ENCODE data around the gene NVL. TPM values are rescaled to one million over a fixed set of nuclear protein-coding genes. Genes with fewer than 3 reads are reported as not detected.

NVL gene
- polyA plus RNA-seq, 6 donors from 2014 or later = 12.0 to 34.4 (median 22.2) TPM

DNA sequence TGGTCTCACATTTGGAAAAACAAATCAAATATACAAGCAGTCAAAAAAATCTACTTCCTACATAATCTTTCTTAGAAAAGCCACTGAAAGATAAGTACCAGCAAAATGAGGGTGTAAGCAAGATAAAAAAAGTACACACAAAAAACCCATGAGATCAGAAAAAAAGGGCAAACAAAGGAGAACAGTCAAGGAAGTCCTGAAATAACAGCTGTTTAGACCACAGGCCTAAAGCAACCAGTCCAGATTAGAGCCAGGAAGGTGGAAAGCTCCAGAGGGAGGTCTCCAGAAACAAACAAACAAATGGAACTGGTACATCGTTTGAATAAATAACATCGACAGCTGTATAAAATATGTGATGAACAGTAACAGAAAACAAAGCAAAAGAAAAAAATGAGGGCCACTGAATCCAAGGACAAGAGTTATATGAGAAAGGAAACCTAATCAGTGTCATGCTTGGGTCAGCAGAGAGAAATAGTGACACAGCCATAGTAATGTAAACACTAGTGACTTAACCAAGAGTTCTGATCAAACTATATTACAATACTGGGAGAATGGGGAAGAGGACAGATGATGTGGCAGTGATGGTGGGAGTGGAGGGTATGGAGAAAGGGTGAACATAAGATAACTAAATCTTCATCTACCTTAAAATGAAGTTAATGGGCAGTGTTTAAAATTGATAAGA, 67.5 kb downstream of the NVL start:
- ATAC-seq (ENCODE audit: low read depth in 2 of 2) = no peak
- Mint-ChIP-seq H3K27me3 (no peaks in the 10 kb centered on the region), H3K27ac (peak overlapping the region in 4 of 6 donors; percentile 16 to 88 (median 52)), H3K4me3 (no peak overlapping the region), H3K36me3 (peaks cover 3 to 16% of the 10 kb centered on the region in 2 donors), H3K9me3 (no peaks in the 10 kb centered on the region), H3K4me1 (peaks cover 12 to 16% (median 14%) of the 10 kb centered on the region in 3 donors)
- DNase-seq = no peak

DNA sequence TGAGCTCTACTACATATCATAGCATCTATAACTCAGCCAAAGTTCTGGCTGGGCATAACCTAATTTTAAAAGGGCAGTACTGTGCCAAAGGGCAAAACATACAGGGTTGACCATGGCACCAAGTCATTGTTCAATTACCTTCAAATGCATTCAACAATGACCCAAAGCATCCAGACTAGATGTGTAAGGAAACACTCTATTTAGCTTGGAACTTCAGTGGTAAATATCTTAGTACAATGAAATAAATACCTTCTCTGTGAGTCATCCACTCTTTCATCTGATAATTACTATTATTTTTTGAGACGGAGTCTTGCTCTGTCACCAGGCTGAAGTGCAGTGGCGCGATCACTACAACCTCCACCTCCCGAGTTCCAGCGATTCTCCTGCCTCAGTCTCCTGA, 70.0 kb downstream of the NVL start:
- DNase-seq (no peak), ATAC-seq (ENCODE audit: low read depth in 2 of 2) (no peak)
- Mint-ChIP-seq H3K9me3 (no peaks in the 10 kb centered on the region), H3K36me3 (peaks cover 3 to 16% of the 10 kb centered on the region in 2 donors), H3K4me3 (no peak overlapping the region), H3K27me3 (no peaks in the 10 kb centered on the region), H3K4me1 (peaks cover 0 to 6% (median 4%) of the 10 kb centered on the region in 3 donors), H3K27ac (no peak overlapping the region)

DNA sequence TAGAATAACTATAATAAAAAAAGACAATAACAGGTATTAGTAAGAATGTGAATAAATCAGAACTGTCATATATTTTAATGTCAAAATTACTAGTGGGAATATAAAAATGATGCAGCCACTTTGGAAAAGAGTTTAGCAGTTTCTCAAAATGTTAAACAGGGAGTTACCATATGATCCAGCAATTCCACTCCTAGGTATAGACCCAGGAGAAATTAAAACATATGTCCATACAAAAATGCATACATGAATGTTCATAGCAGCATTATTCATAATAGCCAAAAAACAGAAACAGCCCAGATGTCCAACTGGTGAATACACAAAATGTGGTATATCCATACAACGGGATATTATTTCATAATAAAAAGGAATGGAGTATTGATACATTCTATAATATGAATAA, 71.6 kb downstream of the NVL start:
- no peaks in the 10 kb centered on the region for H3K9me3 Mint-ChIP-seq
- no peak overlapping the region for H3K27ac Mint-ChIP-seq
- ATAC-seq (ENCODE audit: low read depth in 2 of 2) (no peak), DNase-seq (no peak)
- no peaks in the 10 kb centered on the region for H3K27me3 Mint-ChIP-seq
- H3K4me1 Mint-ChIP-seq = peaks cover 5 to 7% (median 6%) of the 10 kb centered on the region in 3 donors
- no peak overlapping the region for H3K4me3 Mint-ChIP-seq
- H3K36me3 Mint-ChIP-seq = peaks cover 0 to 8% of the 10 kb centered on the region in 2 donors

DNA sequence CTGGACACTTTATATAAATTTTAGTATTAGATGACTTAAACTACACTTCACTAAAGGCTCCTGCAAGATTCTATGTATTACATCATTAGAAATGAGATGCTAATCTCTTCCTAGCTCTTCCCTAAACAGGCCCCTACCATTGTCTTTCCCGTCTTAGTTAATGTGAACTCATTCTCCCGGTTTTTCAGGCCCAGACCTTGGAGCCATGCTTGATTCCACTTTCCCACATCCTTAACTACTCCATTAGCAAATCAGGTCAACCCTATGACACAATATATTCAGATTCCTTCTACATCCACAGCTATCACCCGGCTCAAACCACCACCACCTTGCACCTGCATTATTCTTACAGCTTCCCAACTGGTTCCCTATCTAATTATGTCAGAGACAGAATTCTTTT, 73.3 kb downstream of the NVL start:
- no peak for DNase-seq
- peak overlapping the region in 1 of 6 donors; percentile 8 for H3K27ac Mint-ChIP-seq
- no peak overlapping the region for H3K4me3 Mint-ChIP-seq
- no peaks in the 10 kb centered on the region for H3K27me3 Mint-ChIP-seq
- peaks cover 6 to 10% (median 7%) of the 10 kb centered on the region in 3 donors for H3K4me1 Mint-ChIP-seq
- ATAC-seq (ENCODE audit: low read depth in 2 of 2) = no peak
- peaks cover 0 to 4% of the 10 kb centered on the region in 2 donors for H3K36me3 Mint-ChIP-seq
- H3K9me3 Mint-ChIP-seq = no peaks in the 10 kb centered on the region

GRCh38 chr1:224253721-224254120, 76.3 kb downstream of the NVL start:
- H3K36me3 Mint-ChIP-seq = peaks cover 6 to 10% of the 10 kb centered on the region in 2 donors
- no peak overlapping the region for H3K27ac Mint-ChIP-seq
- H3K27me3 Mint-ChIP-seq = no peaks in the 10 kb centered on the region
- peaks cover 10 to 12% (median 11%) of the 10 kb centered on the region in 3 donors for H3K4me1 Mint-ChIP-seq
- ATAC-seq (ENCODE audit: low read depth in 2 of 2) (no peak), DNase-seq (no peak)
- no peak overlapping the region for H3K4me3 Mint-ChIP-seq
- H3K9me3 Mint-ChIP-seq = no peaks in the 10 kb centered on the region

DNA sequence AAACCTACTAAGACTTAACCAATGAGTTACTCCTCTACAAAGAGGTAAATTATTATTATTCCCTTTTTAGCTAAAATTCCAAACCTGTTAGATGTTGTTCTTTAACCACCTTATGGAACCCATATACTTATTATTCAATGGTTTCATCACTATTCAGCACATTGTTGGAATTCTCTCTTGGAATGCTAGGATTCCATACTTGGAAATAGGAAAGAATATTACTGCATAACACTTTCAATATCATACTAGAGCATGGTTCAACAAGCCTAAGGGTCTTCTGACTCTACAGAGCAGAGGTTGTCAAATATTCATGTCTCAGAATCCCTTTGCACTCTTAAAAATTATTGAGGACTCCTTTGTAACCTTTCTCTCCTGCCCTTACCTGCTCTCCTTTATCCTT, 77.5 kb downstream of the NVL start:
- H3K4me1 Mint-ChIP-seq = peaks cover 20 to 22% (median 20%) of the 10 kb centered on the region in 3 donors
- H3K36me3 Mint-ChIP-seq = peaks cover 17 to 21% of the 10 kb centered on the region in 2 donors
- H3K27ac Mint-ChIP-seq = peak overlapping the region in 3 of 6 donors; percentile 1 to 65 (median 26)
- ATAC-seq (ENCODE audit: low read depth in 2 of 2) (no peak), DNase-seq (no peak)
- no peak overlapping the region for H3K4me3 Mint-ChIP-seq
- no peaks in the 10 kb centered on the region for H3K27me3 Mint-ChIP-seq
- no peaks in the 10 kb centered on the region for H3K9me3 Mint-ChIP-seq

DNA sequence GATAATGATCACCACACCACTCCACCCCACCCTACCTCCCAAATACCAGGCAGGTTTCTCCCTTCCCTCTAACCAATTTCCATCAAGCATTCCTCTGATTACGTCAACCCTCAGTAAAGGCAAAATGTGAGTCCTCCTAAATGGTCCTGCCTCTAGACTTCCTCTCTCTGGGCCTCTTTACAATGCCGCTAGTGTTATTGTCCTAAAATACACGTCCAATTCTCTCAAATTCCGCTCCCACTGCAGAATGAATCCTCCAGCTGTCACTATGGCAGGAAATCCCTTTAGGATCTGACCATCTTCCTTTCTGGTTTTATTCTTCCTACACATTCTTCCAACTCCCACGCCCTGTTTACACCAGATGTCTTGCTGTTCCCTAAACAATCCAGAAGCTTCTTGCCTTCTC, 78.2 kb downstream of the NVL start:
- Mint-ChIP-seq H3K36me3 (peaks cover 17 to 21% of the 10 kb centered on the region in 2 donors), H3K9me3 (no peaks in the 10 kb centered on the region), H3K4me3 (no peak overlapping the region), H3K27me3 (no peaks in the 10 kb centered on the region), H3K4me1 (peaks cover 20 to 25% (median 22%) of the 10 kb centered on the region in 3 donors), H3K27ac (peak overlapping the region in 4 of 6 donors; percentile 13 to 56 (median 36))
- ATAC-seq (ENCODE audit: low read depth in 2 of 2) (no peak), DNase-seq (no peak)

DNA sequence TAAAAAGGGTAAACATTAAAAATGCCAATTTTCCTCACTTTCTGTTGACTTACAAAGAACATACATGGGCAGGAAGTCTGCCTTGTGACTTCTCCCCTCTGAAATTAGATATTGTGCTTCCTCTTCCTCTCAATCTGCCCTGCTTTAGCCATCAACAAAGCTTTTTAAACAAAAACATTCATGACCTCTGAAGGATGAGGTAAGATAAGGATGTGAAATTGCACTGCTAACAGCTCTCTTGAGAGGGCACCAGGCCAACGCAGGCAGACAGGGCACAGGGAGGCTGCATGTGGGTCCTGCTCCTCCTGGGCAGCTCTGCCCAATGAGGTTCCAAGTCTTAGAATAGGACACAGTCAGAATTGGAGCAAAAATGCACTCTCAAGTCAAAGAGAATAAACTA, 84.8 kb downstream of the NVL start:
- H3K4me3 Mint-ChIP-seq = peak overlapping the region in 7 of 8 donors; percentile 59 to 88 (median 70)
- peak; percentile 97 to 99 for ATAC-seq (ENCODE audit: low read depth in 2 of 2)
- peaks cover 23 to 41% (median 27%) of the 10 kb centered on the region in 3 donors for H3K4me1 Mint-ChIP-seq
- no peaks in the 10 kb centered on the region for H3K9me3 Mint-ChIP-seq
- H3K27ac Mint-ChIP-seq = peak overlapping the region; percentile 97 to 99 (median 98)
- DNase-seq = peak; percentile 71
- peaks cover 13 to 23% of the 10 kb centered on the region in 2 donors for H3K36me3 Mint-ChIP-seq
- H3K27me3 Mint-ChIP-seq = no peaks in the 10 kb centered on the region

- no peaks in the 10 kb centered on the region for H3K27me3 Mint-ChIP-seq
- ATAC-seq (ENCODE audit: low read depth in 2 of 2) = no peak
- H3K9me3 Mint-ChIP-seq = no peaks in the 10 kb centered on the region
- H3K36me3 Mint-ChIP-seq = peaks cover 0 to 7% of the 10 kb centered on the region in 2 donors
- peak overlapping the region in 3 of 6 donors; percentile 7 to 13 (median 11) for H3K27ac Mint-ChIP-seq
- no peak overlapping the region for H3K4me3 Mint-ChIP-seq
- no peak for DNase-seq
- peaks cover 4 to 28% (median 19%) of the 10 kb centered on the region in 3 donors for H3K4me1 Mint-ChIP-seq
Observed at GRCh38 chr1:224238756-224239155, 91.2 kb downstream of the NVL start.

DNA sequence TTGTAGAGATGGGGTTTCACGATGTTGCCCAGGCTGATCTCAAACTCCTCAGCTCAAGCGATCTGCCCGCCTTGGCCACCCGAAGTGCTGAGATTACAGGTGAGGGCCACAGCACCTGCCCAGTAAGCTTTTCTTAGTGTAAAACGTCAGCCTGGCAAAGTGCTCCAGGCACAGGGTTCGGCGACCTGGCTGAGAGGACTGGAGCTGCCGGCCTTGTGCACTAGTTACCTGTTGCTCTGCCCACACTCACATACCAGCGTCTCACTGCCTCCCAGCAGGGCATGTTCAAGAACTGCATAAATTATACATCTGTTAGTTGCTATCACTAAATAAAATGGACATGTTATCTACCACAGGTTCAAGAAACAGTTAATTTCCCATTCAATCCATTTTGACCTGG, 91.8 kb downstream of the NVL start:
- Mint-ChIP-seq H3K9me3 (no peaks in the 10 kb centered on the region), H3K4me3 (peak overlapping the region in 1 of 8 donors; percentile 0), H3K27me3 (no peaks in the 10 kb centered on the region), H3K4me1 (peaks cover 4 to 33% (median 19%) of the 10 kb centered on the region in 3 donors), H3K36me3 (peaks cover 0 to 7% of the 10 kb centered on the region in 2 donors), H3K27ac (peak overlapping the region in 3 of 6 donors; percentile 4 to 13 (median 11))
- DNase-seq (no peak), ATAC-seq (ENCODE audit: low read depth in 2 of 2) (no peak)

DNA sequence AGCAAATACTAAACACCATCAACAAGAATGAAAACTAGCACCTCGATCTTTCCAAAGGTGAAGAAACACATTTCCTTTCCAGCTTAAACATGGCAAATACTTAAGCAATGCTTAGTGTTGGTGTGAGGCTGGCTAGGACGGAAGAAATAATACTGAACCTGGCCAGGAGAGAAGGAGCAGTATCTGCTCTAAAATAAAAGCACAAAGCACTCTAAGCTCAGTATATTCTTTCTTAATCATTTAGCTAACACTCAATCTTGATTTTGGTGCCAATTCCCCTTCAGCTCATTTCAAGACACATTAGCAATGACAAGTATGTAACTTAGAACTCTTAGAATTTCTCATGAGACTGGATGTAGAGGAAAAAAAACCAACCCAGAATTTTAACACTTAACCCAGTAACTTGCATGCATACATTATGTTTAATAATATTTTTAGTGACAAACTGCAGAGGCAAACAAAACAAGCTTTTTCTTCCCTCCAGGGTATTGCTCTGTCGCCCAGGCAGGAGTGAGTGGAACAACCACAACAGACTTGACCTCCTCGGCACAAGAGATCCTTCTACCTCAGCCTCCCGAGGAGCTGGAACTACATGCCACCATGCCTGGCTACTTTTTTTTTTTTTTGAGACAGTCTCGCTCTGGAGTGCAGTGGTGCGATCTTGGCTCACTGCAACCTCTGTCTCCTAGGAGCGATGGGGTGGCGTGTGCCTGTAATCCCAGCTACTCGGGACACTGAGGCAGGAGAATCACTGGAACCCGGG, 92.7 kb downstream of the NVL start:
- H3K4me3 Mint-ChIP-seq = no peak overlapping the region
- peaks cover 4 to 33% (median 19%) of the 10 kb centered on the region in 3 donors for H3K4me1 Mint-ChIP-seq
- DNase-seq (no peak), ATAC-seq (ENCODE audit: low read depth in 2 of 2) (no peak)
- H3K36me3 Mint-ChIP-seq = peaks cover 0 to 10% of the 10 kb centered on the region in 2 donors
- no peaks in the 10 kb centered on the region for H3K9me3 Mint-ChIP-seq
- H3K27me3 Mint-ChIP-seq = no peaks in the 10 kb centered on the region
- peak overlapping the region in 4 of 6 donors; percentile 4 to 83 (median 32) for H3K27ac Mint-ChIP-seq

GRCh38 chr1:224235813-224236493, 94.0 kb downstream of the NVL start:
- H3K36me3 Mint-ChIP-seq = peaks cover 5 to 15% of the 10 kb centered on the region in 2 donors

GRCh38 chr1:224234017-224234416, 96.0 kb downstream of the NVL start:
- Mint-ChIP-seq H3K27me3 (no peaks in the 10 kb centered on the region), H3K36me3 (peaks cover 6 to 15% of the 10 kb centered on the region in 2 donors), H3K9me3 (no peaks in the 10 kb centered on the region), H3K27ac (peak overlapping the region in 1 of 6 donors; percentile 24), H3K4me1 (peaks cover 0 to 33% (median 19%) of the 10 kb centered on the region in 3 donors), H3K4me3 (no peak overlapping the region)
- ATAC-seq (ENCODE audit: low read depth in 2 of 2) = no peak
- DNase-seq = no peak

More at GRCh38 chr1:224235813-224236493, 94.0 kb downstream of the NVL start:
- Mint-ChIP-seq H3K9me3 (no peaks in the 10 kb centered on the region), H3K4me3 (no peak overlapping the region), H3K4me1 (peaks cover 0 to 33% (median 19%) of the 10 kb centered on the region in 3 donors), H3K27me3 (no peaks in the 10 kb centered on the region), H3K27ac (peak overlapping the region in 5 of 6 donors; percentile 13 to 84 (median 70))
- DNase-seq (no peak), ATAC-seq (ENCODE audit: low read depth in 2 of 2) (peak in 1 of 2 donors; percentile 84)

Measured in naive B cell (primary cell).